ENCODE results near the gene MGAT4A. TPM values are rescaled to one million over a fixed set of nuclear protein-coding genes. Genes with fewer than 3 reads are reported as not detected.

Gene MGAT4A
- total RNA-seq, 4 donors from 2014 or later = 6.4 to 13.8 (median 11.7) TPM

GRCh38 chr2:98749066-98749450, 18.1 kb upstream of the MGAT4A start:
- Histone ChIP-seq H3K4me1 (peaks cover 3% of the 10 kb centered on the region), H3K9me3 (no peaks in the 10 kb centered on the region), H3K36me3 (no peaks in the 10 kb centered on the region), H3K27ac (peak overlapping the region; percentile 34), H3K27me3 (no peaks in the 10 kb centered on the region), H3K4me3 (no peak overlapping the region)
- TF ChIP-seq POLR2AphosphoS5 (IDR thresholded peaks at IDR 0.05) = peak in 1 of 3 donors; percentile 40
- no peak for TF ChIP-seq EP300 (IDR thresholded peaks at IDR 0.05)
- no peak for DNase-seq (ENCODE audit: low spot score in 2 of 2)

DNA sequence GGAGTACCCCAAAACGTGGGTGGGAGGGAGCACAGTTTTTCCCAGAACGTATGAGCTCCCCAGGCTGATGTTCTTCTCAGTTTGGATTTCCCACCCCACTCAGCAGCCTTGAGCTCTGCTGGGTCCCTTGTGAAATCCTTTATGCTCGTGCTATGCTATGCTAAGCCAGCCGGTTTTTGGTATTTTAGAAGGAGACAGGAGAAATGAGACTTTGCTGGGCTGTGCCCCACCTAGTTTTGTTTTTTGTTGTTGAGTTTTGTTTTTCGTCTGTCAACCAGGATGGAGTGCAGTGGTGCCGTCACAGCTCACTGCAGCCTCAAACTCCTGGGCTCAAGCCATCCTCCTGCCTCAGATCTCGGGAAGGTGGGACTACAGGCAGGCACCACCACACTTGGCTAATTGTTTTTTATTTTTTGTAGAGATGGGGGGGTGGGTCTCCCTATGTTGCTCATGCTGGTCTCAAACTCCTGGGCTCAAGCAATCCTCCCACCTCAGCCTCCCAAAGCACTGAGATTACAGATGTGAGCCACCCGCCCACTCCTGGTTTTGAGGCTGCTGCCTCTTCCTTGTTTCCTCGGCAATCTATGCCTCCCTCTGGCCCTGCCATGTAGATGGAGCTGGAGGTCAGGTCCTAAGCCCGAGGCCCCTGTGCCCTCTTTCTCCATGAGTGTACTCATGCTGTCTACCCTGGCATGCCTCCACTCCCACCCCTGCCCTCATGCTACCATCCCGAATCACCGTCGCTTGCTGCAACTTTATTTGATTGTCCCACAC, 17.5 kb upstream of the MGAT4A start:
- H3K4me1 ChIP-seq = peaks cover 3% of the 10 kb centered on the region
- WGBS = 72% methylated on average over 13 of the region's 13 CpGs
- peak overlapping the region; percentile 34 for H3K27ac ChIP-seq
- H3K4me3 ChIP-seq = no peak overlapping the region
- H3K36me3 ChIP-seq = no peaks in the 10 kb centered on the region
- no peaks in the 10 kb centered on the region for H3K9me3 ChIP-seq
- no peak for DNase-seq (ENCODE audit: low spot score in 2 of 2)
- H3K27me3 ChIP-seq = no peaks in the 10 kb centered on the region
- TF ChIP-seq CTCF (IDR thresholded peaks at IDR 0.05) = no peak
- TF ChIP-seq POLR2AphosphoS5 (IDR thresholded peaks at IDR 0.05) = no peak
- no peak for TF ChIP-seq EP300 (IDR thresholded peaks at IDR 0.05)
- no peak for TF ChIP-seq POLR2A (IDR thresholded peaks at IDR 0.05)

- H3K4me3 ChIP-seq = no peak overlapping the region
- TF ChIP-seq POLR2A (IDR thresholded peaks at IDR 0.05) (no peak), POLR2AphosphoS5 (IDR thresholded peaks at IDR 0.05) (no peak), EP300 (IDR thresholded peaks at IDR 0.05) (no peak), CTCF (IDR thresholded peaks at IDR 0.05) (no peak)
- no peaks in the 10 kb centered on the region for H3K9me3 ChIP-seq
- 57% methylated on average over 8 of the region's 8 CpGs for WGBS
- DNase-seq (ENCODE audit: low spot score in 2 of 2) = no peak
- no peak overlapping the region for H3K27ac ChIP-seq
- no peaks in the 10 kb centered on the region for H3K27me3 ChIP-seq
- peaks cover 3% of the 10 kb centered on the region for H3K4me1 ChIP-seq
- H3K36me3 ChIP-seq = no peaks in the 10 kb centered on the region
Measured at GRCh38 chr2:98747888-98748287, 17.0 kb upstream of the MGAT4A start.

DNA sequence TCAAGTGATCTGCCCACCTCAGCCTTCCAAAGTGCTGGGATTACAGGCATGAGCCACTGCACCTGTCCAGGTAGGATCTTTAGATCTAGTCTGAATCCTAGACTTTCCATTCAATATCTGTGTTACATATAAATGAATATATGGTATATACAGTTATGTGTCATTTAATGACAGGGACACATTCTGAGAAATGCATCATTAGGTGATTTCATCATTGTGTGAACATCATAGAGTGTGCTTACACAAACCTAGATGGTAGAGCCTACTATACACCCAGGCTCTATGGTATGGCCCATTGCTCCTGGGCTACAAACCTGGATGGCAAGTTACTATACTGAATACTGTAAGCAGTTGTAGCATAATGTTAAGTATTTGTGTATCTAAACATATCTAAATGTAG, 15.5 kb upstream of the MGAT4A start:
- Histone ChIP-seq H3K27me3 (no peaks in the 10 kb centered on the region), H3K27ac (no peak overlapping the region), H3K4me3 (no peak overlapping the region), H3K9me3 (no peaks in the 10 kb centered on the region), H3K4me1 (peaks cover 3% of the 10 kb centered on the region), H3K36me3 (no peaks in the 10 kb centered on the region)
- TF ChIP-seq EP300 (IDR thresholded peaks at IDR 0.05) = no peak
- no peak for TF ChIP-seq POLR2A (IDR thresholded peaks at IDR 0.05)
- TF ChIP-seq POLR2AphosphoS5 (IDR thresholded peaks at IDR 0.05) = no peak
- no peak for TF ChIP-seq CTCF (IDR thresholded peaks at IDR 0.05)
- no peak for DNase-seq (ENCODE audit: low spot score in 2 of 2)

DNA sequence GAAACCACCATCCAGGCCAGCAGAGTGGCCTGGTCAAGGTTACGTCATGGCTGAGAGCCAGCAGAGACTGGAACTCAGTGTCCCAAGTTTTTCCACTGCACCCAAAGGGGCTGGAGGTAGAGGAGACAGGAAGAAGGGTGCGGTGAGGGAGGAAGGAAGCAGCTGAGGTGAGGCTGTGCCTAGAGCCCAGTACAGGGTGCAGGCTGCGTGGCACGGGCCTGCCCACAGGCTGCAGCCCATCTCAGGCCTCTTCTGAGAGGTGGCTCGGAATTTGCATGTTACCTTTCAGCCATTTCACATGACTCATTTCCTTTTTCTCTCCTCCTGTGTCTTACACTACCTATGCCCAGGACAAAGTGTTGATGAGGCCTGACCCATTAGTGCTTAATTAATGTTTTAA, 13.7 kb upstream of the MGAT4A start:
- Histone ChIP-seq H3K27me3 (no peaks in the 10 kb centered on the region), H3K4me3 (no peak overlapping the region), H3K4me1 (peaks cover 3% of the 10 kb centered on the region), H3K36me3 (no peaks in the 10 kb centered on the region), H3K9me3 (no peaks in the 10 kb centered on the region), H3K27ac (no peak overlapping the region)
- 91% methylated on average over 5 of the region's 5 CpGs for WGBS
- DNase-seq (ENCODE audit: low spot score in 2 of 2) = no peak
- TF ChIP-seq CTCF (IDR thresholded peaks at IDR 0.05) (no peak), POLR2AphosphoS5 (IDR thresholded peaks at IDR 0.05) (no peak), EP300 (IDR thresholded peaks at IDR 0.05) (no peak), POLR2A (IDR thresholded peaks at IDR 0.05) (no peak)

All from suprapubic skin (tissue), 4 donors.